Measurements from ENCODE around the gene LHCGR. TPM values are rescaled to one million over a fixed set of nuclear protein-coding genes. Genes with fewer than 3 reads are reported as not detected.

LHCGR gene
- total RNA-seq, 1 experiment from 2014 or later: 0.31 TPM

GRCh38 chr2:48691935-48692691 is 63.4 kb downstream of the LHCGR start (continued):
- no peak for TF ChIP-seq E2F5 (CRISPR knock-in tag; IDR thresholded peaks at IDR 0.05)
- no peak for TF ChIP-seq ZNF423 (CRISPR knock-in tag; IDR thresholded peaks at IDR 0.05)
- TF ChIP-seq OVOL2 (CRISPR knock-in tag; IDR thresholded peaks at IDR 0.05; ENCODE audit: borderline replicate concordance): no peak
- no peak for TF ChIP-seq STAT6 (CRISPR knock-in tag; conservative IDR thresholded peaks at IDR 0.05; ENCODE audit: low read depth)
- TF ChIP-seq CDX4 (CRISPR knock-in tag; IDR thresholded peaks at IDR 0.05; ENCODE audit: borderline replicate concordance): no peak

GRCh38 chr2:48685126-48685525 is 70.4 kb downstream of the LHCGR start:
- Mint-ChIP-seq H3K9me3 (no peaks in the 10 kb centered on the region), H3K4me1 (no peaks in the 10 kb centered on the region), H3K36me3 (no peaks in the 10 kb centered on the region), H3K27ac (no peak overlapping the region), H3K27me3 (ENCODE audit: low read depth) (no peaks in the 10 kb centered on the region), H3K4me3 (no peak overlapping the region)
- TF ChIP-seq ZSCAN18 (CRISPR knock-in tag; IDR thresholded peaks at IDR 0.05) (no peak), TEAD1 (CRISPR knock-in tag; IDR thresholded peaks at IDR 0.05) (no peak), ZNF416 (CRISPR knock-in tag; IDR thresholded peaks at IDR 0.05) (no peak), ZNF219 (CRISPR knock-in tag; IDR thresholded peaks at IDR 0.05; ENCODE audit: borderline replicate concordance) (no peak)
- no peak for ATAC-seq
- POLR2A ChIA-PET: no interaction called here
- DNase-seq (ENCODE audit: low spot score): no peak
- CTCF ChIA-PET: no interaction called here

GRCh38 chr2:48677450-48677849 is 78.1 kb downstream of the LHCGR start:
- no peak overlapping the region for H3K4me3 Mint-ChIP-seq
- ChIA-PET CTCF (no interaction called here), POLR2A (interaction anchor here (0.5 kb wide), 1 partner anchor 11 kb away, joined by 3 read pairs; no protein-coding TSS in a partner anchor)
- DNase-seq (ENCODE audit: low spot score) (no peak), ATAC-seq (no peak)
- TF ChIP-seq TP53 (CRISPR knock-in tag; IDR thresholded peaks at IDR 0.05): no peak
- TF ChIP-seq ZNF281 (CRISPR knock-in tag; IDR thresholded peaks at IDR 0.05): no peak
- no peak for TF ChIP-seq SP1 (CRISPR knock-in tag; conservative IDR thresholded peaks at IDR 0.05)
- TF ChIP-seq IRF1 (CRISPR knock-in tag; IDR thresholded peaks at IDR 0.05): no peak
- TF ChIP-seq ZSCAN18 (CRISPR knock-in tag; IDR thresholded peaks at IDR 0.05): no peak
- TF ChIP-seq TCF7 (CRISPR knock-in tag; IDR thresholded peaks at IDR 0.05; ENCODE audit: low read depth): no peak
- TF ChIP-seq ZNF423 (CRISPR knock-in tag; IDR thresholded peaks at IDR 0.05): no peak
- no peak for TF ChIP-seq OVOL2 (CRISPR knock-in tag; IDR thresholded peaks at IDR 0.05; ENCODE audit: borderline replicate concordance)
- no peak for TF ChIP-seq ZNF121 (CRISPR knock-in tag; IDR thresholded peaks at IDR 0.05)
- H3K27me3 Mint-ChIP-seq (ENCODE audit: low read depth): no peaks in the 10 kb centered on the region
- H3K27ac Mint-ChIP-seq: no peak overlapping the region
- H3K9me3 Mint-ChIP-seq: peaks cover 4% of the 10 kb centered on the region; the same call in 1 of the 2 replicates
- H3K36me3 Mint-ChIP-seq: no peaks in the 10 kb centered on the region
- no peaks in the 10 kb centered on the region for H3K4me1 Mint-ChIP-seq
